DMS153 (cell line): ENCODE results near the gene IQSEC3.
"Not testable (repeated sequence)": the region's sequence is repeated elsewhere in the genome, so short reads cannot be mapped to it uniquely, and the experiment has no call there.

Experiments used
- DNase-seq: peaks from one replicate; lab custom pipeline; 2025; lab: John Stamatoyannopoulos, UW

IQSEC3 gene

DNA sequence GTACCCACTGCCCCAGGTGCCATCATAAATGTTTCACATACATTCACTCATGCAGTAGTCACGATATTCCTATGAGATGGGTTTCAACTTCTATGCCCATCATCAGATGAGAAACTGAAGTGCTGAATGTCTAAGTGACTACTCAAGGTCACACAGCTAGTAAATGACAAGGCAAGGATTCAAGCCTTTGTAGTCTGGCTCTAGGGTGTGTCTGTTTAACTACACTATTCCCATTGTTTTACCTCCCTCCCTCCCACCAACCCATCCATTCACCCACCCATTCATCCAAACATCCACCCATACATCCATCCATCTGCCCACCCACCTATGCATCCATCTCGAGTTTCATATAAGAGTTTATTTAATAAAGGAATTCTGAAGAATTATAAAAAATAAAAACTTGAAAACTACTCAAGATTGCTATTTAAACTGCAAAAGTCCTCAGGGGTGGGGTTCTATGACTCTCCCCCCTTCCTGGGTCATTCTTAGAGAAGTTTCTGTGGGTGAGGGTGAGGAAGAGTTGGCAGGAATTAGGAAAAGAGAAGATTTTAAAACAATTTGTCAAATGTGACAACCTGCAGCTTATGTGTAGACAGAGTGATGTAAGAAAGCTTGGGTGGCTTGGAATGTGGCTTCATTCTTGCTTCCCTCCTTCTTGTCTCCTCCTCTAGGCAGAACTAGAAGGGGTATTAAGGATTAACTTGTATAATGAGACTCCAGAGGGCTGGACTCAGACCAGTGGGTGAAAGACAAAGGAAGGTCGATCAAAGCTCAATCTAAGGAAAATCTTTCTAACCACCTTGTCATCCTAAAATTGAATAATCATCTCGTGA is 13.4 kb upstream of the IQSEC3 start:
- not testable (repeated sequence) for DNase-seq

DNA sequence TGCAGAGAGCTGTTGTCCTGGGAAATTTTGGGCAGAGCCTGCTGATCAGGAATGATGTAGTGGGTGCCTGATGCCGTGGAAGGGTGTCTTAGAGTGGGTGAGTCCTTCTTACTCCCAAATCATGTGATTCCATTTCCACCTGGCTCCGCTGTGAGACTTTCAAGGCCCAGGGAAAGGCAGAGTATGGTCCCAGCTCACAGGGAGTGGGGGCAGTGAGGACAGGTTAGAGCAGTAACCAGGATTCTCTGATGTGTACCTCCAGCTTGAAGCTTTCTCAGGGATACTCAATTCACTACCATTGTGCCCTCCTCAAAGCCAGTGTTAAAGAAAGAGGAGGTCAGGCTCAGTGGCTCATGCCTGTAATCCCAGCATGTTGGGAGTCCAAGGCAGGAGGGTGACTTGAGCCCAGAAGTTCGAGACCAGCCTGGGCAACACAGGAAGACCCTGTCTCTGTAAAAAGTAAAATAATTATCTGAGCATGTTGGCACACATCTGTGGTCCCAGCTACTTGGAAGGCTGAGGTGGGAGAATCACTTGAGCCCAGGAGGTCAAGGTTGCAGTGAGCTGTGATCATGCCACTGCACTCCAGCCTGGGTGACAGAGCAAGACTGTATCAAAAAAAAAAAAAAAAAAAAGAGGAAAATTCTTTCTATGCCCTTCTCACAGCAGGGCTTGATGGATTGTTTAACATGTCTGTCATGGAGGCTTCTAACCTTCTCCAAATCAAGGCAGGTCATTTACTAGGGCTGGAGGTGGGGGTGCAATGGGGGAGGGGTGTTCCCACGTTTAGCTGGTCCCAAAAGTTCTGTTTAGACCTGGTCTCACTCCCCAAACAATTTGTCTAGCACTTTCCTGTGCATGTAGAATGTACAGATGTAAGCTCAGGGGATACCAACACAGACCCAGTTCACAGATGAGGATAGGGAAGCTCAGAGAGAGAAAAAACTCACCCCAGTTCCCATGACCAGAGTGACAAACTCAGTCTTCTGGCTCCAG is 12.5 kb upstream of the IQSEC3 start:
- DNase-seq = no peak

DNA sequence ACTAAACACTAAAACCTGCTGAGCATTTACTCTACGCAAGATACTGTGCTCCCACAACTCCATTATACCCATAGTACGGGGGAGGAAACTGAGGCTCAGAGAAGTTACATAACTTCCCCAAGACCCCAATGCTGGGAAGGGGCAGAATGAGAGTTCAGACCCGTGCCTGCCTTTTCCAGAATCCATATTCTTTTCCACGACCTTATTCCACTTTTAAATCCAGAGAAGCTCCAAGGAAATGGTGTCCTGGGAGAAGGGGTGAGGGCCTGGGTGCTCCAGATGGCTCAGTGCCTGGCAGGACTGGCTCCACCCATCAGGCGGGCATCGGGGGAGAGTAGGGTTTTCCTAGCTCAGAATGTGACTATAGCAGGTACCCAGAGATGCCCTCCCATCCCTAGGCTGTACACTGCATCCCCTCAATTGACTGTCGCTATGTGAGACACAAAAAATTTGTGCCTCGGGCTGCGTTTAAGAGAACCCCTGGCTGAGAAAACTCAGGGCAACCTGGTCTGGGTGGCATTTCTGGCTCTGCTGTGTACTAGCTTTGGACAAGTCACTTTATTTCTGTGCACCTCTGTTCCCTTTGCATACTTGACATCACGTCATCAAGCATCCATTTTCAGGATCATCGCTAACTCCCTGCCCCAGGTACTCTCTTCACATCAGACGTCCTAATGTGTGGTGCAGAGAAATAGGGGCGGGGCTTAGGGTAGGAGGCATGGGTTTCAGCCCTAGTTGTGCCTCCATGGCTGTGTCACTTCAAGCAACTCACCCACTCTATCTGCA is 11.6 kb upstream of the IQSEC3 start:
- DNase-seq = no peak

DNA sequence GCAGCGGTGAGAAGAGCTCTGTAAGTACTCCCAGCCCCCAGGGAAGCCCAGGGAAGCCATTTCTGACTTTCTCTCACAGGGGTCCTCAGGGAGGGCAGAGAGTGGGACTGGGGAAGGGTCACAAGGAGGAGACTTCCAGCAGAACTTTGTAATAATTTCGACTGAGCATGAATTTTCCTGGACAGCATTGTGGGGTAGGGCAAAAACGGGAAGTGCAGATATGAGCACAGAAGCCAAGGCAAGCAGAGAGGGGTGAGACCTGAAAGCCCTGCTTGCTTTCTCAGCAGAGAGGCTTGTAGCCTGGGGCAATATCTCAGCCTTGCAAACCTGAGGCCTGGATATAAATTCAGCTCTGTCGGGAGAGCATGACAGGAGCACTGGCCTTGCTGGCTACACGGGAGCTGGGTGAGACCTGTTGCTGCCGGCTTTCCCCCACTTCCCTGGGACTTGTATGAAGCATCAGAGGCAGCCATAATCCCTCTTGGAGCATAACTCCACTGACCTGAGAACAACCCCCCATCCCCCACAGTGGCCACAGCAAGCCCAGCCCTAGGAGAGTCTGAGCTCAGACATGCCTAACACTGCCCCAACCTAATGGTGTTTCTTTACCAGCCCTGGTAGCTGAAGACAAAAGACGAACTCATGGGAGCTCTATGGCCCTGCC is 9.8 kb upstream of the IQSEC3 start:
- no peak for DNase-seq

DNA sequence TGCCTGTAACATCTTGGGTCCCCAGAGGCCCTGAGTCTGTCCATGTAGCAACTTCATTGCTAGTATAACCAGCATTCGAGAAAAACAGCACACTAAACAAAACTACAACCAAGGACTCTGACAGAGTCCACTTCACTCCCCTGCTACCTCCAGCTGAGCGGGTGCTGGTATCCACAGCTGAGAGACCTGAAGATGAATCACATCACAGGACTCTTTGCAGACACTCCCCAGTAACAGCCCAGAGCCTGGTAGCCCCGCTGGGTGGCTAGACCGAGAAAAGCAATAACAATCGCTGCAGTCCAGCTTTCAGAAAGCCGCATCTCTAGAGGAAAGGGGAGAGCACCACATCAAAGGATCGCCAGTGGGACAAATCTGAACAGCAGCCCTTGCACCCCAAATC is 9.0 kb upstream of the IQSEC3 start:
- no peak for DNase-seq

DNA sequence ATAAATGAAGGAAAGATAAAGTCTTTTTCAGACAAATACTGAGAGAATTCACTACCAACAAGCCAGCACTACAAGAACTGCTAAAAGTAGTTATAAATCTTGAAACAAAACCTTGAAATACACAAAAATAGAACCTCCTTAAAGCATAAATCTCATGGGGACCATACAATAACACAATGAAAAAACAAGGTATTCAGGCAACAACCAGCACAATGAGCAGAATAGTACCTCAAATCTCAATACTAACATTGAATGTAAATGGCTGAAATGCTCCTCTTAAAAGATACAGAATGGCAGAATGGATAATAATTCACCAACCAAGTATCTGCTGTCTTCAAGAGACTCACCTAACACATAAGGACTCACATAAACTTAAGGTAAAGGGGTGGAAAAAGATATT is 7.7 kb upstream of the IQSEC3 start:
- DNase-seq = no peak

DNA sequence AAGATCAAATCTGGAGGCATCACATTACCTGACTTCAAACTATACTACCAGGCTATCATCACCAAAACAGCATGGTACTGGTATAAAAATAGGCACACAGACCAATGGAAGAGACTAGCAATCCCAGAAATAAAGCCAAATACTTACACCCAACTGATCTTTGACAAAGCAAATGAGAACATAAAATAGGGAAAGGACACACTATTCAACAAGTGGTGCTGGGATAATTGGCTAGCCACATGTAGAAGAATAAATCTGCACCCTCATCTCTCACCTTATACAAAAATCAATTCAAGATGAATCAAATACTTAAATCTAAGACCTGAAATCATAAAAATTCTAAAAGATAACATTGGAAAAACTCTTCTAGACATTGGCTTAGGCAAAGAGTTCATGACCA is 4.7 kb upstream of the IQSEC3 start:
- not testable (repeated sequence) for DNase-seq

DNA sequence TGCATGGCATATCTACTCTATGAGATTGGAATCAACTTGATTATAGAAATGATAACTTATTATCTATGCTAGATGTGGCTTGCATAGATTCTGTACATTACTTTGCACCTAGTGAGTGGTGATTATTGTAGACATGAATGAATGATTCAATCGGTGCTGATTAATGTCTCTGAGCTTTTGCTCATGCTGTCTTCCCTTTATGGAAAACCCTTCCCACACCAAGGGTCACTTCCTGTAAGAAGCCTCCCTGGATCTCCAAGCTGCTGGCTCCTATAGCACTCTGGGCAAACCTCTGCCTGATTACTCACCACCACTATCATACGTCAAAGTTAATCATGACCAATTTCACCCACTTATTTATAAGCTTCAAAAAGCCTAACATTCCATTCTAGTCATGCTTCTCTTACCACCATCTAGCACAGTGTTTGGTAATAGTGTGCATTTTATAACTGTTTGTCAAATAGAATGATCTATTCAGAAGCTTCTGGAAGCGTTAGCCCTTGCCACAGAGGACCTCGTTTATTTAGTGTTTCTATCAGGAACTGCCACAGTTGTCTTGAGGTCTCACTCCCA is 990 bp upstream of the IQSEC3 start:
- not testable (repeated sequence) for DNase-seq

DNA sequence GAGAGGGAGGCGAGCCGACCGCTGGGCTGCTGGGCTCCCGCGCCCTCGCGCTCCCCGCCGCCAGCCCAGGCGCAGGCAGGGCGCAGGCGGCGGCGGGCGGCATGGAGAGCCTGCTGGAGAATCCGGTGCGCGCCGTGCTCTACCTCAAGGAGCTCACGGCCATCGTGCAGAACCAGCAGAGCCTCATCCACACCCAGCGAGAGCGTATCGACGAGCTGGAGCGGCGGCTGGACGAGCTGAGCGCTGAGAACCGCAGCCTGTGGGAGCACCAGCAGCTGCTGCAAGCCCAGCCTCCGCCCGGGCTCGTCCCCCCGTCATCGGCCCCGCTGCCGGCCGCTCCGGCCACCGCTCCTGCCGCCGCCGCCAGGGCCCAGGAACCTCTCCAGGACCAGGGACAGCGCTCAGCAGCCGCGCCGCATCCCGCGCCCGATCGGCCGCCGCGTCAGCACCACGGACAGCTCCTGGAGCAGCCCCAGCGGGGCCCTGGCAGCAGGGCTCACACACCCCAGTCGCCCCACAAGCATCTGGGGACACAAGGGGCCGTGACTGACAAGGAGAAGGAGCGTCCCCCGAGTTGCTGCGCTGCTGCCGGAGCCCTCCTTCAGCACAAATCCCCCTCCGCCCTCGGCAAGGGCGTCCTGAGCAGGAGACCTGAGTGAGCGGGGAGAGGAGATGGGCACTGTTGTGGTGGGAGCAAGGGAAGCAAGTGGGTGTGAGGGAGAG is 376 bp downstream of the IQSEC3 start:
- not testable (repeated sequence) for DNase-seq

DNA sequence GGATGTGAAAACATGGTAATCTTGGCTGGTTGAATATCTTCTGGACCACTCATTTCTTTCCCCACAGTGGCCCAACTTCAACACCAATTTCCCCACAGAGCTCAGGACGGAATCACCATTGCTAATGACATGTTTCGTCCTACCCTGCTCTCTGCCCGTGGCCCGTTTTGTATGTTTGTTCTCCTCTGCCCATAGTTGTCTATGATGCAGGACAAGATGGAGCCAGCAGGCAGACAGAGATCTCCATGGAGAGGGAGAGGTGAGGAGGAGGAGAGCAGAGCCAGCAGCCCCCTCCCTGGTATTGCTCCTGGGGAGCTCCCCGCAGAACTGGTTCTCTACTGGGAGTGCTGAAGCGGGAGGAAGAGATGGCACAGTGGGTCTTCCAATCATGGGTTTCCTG is 3.1 kb downstream of the IQSEC3 start:
- DNase-seq = not testable (repeated sequence)

DNA sequence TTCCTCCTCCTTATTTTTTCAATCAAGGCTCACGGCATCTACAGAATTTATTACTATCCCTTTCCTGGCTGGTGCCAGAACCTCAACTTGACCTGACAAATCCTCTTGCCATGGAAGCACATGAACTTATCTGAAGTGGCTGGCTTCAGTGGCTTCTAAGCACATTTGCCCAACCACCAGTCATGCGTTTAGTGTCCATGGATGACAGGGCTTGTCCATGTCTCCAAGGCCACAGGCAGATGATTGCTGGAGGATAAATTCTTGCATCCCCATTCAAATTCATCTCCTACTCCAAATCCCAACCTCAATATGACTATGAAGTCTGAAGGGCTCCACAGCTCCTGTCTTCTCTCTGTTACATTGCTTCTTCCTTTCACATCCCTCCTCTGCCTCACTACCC is 4.0 kb downstream of the IQSEC3 start:
- DNase-seq = not testable (repeated sequence)

DNA sequence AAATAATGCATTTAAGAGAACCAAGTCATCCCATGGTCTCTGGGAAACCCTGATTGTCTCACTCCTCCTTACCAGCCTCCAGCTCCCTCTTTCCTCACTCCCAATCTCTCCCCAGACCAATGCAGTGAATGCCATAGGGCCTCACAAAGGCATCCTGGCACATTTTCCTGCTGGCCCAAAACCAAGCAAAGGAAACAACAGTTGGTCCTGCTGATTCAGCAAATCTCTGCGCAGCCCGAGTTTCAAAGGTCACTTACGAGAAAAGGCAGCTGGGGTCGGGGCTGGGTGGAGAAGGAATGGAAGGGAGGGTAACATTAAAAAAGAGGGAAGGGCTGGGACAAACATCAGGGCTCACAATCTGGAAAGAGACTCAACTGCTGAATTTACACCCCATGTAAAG is 5.5 kb downstream of the IQSEC3 start:
- DNase-seq = not testable (repeated sequence)

DNA sequence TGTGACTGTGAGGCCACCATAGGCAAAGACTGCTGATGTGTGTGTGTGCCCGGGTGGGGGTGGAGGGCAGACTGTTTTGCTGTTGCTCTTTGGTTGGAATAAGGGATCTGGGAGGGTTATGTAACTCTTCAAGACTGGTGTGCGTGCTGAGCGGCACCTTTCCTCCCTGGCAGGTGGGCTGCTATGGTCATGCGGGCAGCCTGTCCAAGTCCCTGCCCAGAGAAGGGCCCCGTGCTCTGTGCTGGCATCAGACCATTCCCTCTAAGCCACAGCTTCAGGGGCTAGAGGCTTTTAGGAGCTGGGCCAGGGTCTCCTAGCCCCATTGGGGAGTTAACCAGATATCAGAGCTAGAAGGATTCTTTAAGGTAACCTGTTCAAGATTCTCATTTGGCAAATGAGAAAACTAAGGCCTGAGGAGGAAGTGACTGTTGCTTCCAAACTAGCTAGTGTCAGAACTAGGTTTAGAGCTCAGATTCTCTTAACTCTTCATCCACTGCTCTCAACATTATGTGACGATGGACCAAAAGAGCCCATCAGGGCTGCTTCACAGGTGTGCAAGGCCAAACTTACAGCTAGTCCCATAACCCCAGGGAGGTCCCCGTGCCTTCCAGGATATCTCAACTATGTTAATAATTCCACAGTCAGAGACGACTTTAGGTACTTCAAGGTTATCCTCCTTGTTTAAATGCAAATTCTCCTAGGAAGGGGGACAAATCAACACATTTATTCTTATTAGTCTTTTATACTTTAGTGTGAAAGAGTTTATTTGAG is 8.0 kb downstream of the IQSEC3 start:
- not testable (repeated sequence) for DNase-seq

DNA sequence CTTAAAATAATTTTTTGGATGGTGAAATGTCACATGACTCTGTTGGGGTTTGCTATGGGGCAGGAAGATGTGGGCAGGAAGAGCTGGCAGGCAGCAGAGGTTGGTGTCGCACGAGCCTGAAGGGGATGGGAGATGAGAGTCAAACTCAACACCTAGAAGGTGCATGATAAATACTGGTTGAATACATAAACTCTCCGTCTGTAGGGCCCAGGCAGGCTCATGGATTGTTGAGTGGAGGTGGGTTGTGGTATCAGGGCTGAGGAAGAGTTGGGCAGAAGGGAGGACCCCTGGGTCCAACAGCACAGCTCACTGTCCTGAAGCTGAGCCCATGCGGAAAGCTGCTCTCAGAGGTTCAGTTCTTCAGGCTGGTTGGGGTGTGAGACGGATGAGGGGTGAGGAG is 9.0 kb downstream of the IQSEC3 start:
- not testable (repeated sequence) for DNase-seq

DNA sequence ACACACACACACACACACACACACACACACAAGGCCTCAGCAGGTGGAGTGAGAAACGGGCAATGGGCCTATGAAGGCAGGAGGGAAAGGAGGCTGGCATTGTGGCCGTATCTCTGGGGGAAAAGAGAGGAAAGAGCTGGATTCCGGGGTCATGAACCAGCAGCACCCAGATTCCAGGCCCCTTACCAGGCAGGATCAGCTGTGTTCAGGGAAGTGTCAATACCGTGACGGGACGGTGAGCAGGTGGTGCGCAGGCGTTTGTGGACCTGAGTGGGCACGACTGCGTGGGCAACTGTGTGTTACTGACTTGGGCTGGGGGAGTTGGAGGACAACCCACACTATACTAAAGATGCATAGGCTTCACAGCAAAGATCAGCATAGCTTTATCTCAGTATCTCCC is 9.5 kb downstream of the IQSEC3 start:
- not testable (repeated sequence) for DNase-seq

DNA sequence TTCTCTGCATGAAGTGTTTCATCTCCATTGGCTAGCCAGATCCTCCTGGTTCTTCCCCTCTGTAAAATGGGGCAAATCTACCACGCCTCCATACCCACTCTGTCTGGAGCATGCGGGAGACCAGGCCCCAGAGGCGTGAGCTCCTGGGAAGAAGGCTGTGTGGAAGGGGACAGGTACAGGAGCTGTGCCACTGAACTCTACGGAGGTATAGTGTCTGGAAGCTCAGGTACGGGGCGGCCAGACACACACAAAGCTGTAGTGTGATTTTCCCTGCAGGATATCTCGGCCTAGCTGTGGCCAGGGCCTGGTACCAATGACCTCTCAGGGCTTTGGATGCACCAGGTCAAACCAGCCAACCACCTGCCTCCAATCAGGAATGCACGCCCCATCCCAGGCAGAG is 10.0 kb downstream of the IQSEC3 start:
- DNase-seq = not testable (repeated sequence)

DNA sequence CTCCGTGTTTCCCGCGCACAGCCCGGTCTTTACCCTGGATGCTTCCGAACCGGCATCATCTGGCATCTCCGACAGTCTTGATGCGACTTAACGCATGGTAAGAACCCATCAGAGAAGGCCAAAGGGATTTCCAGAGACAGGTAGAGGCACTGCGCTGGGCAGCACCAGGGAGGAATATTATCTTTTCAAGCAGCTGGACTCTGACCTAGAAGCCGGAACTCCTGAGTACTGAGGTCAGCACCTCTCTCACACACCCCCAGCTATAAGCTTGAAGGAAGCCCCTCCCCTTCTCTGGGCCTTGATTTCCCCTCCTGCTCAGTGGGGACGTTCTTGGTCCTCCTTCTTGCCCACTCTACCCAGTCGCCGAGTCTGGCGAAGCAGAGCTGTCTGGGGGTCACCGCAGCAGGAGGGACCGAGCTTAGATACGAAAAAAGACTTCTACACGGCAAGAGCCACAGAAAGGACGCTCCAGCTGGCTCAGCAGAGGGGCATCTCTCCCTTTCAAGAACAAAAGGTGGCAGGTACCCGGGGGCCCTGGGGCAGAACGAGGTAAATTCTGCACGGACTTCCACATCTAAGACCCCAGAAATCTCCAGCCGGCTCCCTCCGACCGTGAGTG is 10.6 kb downstream of the IQSEC3 start:
- not testable (repeated sequence) for DNase-seq

DNA sequence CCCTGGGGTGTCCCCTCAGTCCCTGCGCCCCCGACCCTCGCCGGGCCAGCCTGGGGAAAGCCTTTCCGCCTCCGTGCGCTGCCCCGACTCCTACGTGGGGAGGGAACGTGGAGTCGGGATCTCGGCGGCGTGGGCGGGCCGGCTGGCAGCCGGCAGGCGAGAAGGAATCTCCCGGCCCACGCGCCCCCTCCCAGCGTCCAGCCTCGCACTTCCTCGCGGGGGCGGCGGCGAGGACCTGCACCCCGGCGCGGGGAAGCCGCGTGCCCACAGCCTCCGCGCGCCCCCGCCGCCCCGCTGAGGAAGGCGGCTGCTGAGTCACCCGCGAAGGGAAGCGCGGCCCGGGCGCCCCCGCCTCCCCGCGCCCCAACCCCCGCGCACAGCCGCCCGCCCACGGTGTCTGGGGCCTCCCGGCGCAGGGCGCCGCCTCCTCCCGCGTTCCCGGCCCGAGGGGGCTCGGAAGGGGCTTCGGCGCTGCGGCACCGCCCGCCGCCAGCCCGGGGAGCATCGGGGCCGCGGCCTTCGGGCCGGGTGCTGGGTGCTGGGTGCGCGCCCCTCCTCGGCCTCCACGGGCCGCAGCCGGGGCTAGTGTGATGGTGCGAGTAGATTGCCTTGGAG is 11.3 kb downstream of the IQSEC3 start:
- DNase-seq = not testable (repeated sequence)

DNA sequence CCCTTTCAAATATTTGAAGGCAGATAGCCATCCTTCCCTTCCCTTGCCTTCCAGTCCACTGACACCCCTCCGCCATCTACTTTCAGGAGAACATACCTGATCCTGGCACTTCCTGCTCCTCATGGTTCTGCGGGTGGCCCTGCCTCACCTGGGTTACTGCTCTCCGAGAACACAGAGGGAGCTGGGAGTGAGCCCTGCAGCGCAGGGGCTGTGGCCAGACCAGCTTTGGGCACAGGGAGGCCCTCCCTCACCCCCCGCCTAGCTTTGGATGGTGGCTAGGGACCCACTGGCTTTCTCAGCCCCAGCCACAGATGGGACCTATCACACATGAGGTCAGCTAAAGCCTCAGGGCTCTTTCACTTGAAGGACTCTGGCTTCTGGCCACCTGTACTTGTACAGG is 12.4 kb downstream of the IQSEC3 start:
- no peak for DNase-seq
